ENCODE data around the gene SUGCT.
"Not testable (repeated sequence)": the region's sequence is repeated elsewhere in the genome, so short reads cannot be mapped to it uniquely, and the experiment has no call there.

SUGCT gene

DNA sequence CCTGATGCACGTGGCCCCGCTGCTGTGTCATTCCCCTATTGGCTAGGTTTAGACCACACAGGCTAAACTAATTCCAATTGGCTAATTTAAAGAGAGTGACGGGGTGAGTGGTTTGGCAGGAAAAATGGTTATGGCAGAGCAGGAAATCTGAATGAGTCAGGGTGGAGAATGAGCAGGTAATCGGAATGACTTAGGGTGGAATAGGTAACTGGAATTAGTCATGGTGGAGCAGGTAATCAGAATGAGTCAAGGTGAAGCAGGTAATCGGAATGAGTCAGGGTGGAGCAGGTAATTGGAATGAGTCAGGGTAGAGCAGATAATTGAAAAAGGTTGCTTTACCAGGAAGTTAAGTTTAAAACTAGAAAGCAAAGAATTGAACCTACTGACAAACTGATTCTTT is 7.1 kb downstream of the SUGCT start:
- DNase-seq, result not testable (repeated sequence)

DNA sequence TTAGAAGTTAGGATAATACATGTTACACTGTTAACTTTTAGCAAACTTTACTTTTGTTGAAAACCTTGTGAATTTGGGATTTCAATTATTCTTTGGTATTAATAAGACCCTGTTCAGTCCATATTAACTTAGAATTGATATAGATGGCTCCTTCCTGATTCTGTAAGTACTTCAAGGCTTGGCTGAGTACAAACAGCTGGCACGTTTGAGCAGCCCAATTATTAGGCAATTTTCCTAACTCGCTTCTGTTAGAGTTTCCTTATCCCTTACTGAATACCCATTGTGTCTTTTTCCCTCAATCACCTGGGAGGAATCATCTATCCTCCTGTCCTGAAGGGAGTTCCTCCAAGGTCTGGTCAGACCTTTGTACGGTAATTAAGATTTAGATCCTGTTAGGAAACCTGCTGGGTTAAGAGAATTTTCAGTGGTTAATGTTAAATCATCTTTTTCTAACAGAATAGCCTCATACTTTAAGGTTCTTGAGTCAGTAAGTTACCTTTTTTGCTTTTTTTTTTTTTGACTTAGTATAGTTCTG is 10.9 kb downstream of the SUGCT start:
- not testable (repeated sequence) for DNase-seq

DNA sequence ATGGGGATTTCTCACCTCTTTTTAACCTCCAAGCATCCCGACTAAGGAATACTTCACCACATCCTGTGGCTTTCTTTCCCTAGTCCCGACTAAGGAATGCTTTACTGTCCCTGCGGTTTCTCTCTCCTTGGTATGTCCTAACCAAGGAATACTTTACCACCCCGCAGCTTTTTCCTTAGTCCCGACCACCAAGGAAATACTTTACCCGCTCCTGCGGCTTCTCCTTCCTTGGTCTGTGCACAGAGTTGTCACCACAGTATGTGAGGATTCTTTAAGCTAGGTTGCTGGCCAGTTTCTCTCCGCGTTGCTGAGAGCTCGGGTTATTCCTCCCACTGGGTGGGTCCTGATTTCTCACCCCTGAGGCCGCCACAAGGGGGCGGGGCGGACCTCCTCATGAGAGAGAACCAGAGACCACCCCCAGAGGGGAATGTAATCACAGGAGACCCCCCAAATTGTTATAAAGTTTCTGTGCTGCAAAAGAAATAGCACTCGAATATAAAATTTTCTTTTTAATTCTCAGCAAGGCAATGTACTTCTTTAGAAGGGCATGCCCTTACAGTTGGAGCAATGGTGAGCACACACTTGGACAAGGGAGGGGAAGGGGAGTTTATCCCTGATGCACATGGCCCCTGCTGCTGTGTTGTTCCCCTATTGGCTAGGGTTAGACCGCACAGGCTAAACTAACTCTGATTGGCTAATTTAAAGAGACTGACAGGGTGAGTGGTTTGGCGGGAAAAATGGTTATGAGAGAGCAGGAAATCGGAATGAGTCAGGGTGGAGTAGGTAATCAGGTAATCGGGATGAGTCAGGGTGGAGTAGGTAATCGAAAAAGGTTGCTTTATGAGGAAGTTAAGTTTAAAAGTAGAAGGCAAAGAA is 12.8 kb downstream of the SUGCT start:
- no peak for DNase-seq

DNA sequence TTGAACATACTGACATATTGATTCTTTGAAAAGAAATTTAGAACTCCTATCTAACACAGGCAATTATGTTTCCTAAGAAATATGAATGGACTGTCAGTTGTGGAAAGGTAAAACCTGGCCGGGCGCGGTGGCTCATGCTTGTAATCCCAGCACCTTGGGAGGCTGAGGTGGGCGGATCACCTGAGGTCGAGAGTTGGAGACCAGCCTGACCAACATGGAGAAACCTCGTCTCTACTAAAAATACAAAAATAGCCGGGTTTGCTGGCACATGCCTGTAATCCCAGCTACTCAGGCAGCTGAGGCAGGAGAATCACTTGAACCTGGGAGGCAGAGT is 13.4 kb downstream of the SUGCT start:
- DNase-seq, result not testable (repeated sequence)

DNA sequence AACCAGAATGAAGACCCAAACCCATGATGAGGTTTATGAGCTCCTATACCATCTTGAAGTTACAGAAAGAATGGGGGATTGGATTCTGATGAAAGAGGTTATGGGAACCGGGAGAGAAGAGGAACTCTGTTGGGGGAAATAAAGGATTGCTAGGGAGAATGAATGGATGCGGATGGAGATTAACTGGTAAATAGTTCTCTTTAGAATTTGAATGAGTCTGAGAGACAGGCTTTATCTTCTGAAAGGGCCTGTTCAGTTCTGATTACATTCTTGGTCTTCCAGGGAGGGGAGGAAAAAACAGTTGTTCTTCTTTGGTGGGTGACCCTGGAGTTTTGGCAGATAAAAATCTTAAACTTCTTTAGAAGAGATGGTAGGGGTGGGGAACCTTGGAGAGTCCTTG is 13.9 kb downstream of the SUGCT start:
- DNase-seq, result no peak

DNA sequence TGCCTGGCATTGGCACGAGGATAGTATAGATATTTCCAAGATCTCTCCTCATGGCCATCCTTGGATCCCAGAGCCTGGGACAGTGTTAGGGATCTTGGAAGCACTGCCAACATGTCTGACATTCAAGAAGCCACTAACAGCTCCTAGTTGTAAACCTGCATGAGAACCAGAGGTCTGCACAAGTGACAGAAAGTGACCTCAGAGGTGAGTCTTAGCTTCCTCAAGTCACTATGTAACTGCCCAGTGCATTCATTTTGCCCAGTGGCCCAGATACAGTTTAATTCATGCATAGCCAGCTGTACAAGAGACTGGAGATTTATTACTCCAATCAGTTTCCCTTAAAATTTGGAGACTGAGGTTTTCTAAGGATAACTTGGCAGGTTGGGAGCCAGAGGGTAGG is 16.7 kb downstream of the SUGCT start:
- no peak for DNase-seq

DNA sequence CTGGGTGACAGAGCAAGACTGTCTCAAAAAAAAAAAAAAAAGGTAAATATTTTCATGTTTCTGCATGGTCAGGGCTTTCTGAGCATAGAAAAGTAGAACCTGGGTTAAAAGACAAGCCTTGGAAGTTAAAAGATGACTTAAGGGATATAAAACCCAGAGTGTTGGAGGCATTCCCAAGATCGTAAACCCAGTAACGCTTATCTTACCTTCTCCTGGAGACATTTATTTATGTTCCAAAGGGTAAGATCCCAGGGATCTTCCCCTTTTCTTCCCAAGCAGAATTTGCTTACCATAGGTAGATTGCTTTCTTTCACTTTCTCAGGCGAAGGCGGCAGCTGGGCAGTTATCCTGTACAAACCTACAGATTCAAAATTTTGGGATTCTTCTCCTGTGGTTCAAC is 22.2 kb downstream of the SUGCT start:
- DNase-seq, result no peak

DNA sequence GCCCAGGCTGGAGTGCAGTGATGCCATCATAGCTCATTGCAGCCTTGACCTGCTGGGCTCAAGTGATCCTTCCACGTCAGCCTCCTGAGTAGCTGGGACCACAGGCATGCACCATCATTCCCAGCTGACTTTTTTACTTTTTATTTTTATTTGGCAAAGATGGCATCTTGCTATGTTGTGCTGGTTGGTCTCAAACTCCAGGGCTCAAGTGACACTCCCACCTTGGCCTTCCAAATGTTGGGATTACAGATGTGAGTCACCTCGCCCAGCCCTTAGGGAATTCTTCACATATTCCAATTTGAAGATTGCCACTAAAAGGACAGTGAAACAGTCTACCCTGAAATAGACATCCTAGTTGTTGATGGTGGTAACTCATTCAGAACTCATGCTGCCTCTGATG is 27.7 kb downstream of the SUGCT start:
- no peak for DNase-seq

DNA sequence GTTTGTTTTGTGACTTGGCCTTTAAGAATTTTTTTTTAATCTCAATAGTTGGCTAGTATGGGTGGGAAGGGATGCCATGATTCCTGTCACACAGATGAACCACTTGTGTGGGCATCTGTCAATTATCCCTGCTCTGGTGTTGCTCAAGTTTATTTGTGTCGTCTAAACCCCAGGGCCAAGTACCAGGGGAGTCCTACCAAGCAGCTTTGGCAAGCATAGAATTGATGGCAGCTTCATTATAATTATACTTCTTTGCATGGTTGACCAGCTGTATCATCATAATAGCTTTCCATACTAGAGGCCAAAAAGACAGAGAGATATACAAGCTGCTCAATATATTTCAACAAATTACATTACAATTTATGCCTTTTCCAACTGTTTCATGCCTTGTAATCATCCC is 30.4 kb downstream of the SUGCT start:
- no peak for DNase-seq

DNA sequence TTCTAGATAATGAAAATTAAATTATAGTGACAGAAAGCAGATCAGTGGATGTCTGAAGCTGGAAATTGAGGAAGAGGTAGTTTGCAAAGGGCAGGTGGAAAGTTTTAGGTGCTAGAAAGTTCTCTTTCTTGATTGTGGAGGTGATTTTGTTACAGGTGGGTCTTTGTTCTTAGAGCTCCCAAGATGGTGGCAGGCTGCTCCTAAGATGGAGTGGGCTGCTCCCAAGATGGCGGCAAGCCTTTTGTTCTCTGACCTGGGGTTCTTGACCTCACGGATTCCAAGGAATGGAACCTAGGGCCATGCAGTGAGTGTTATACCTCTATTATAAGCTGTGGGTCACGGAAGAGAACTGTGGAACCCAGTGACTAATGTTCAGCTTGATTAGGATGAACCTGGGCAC is 32.5 kb downstream of the SUGCT start:
- no peak for DNase-seq

DNA sequence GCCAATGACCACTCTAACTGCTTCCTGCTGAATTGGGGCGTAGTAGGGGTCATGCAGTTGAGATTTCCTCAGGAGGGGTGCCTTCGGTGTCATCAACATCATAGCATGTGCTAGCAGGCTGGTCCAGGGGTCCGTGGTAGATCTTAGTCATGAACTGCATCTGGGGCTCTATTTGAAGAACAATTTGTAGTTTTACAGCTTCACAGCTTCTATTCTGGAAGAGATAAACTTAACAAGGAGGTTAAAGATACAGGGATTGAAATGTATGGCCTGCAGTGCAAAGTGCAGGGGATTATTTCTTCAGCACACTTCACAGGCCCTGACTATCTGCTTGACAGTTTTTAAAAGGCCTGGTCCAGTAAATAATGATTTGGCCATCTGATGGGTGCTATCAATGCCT is 33.5 kb downstream of the SUGCT start:
- DNase-seq, result not testable (repeated sequence)

DNA sequence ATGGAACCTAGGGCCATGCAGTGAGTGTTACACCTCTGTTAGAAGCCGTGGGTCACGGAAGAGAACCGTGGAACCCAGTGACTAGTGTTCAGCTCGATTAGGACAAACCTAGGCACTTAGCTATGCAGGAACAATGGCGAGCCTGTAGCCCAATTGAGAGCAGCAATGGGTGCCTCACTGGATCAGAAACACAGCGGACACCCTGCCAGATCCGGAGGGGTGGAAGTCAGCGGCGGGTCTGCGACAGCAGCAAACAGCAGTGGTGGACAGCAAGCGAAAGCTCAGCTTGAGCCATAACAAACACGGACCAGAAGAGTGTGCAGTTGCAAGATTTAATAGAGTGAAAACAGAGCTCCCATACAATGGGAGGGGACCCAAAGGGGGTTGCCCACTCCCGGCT is 38.3 kb downstream of the SUGCT start:
- not testable (repeated sequence) for DNase-seq

DNA sequence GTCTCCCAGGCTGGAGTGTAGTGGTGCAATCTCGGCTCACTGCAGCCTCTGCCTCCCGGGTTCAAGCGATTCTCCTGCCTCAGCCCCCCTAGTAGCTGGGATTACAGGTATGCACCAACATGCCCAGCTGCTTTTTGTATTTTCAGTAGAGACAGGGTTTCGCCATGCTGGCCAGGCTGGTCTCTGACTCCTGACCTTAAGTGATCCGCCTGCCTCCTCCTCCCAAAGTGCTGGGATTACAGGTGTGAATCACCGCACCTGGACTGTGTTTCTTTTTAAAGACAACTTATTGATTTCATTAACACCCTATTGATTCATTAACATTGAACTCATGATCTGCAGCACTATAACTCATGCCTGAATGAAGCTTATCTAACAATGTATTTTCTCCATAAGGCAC is 40.5 kb downstream of the SUGCT start:
- DNase-seq, result not testable (repeated sequence)

DNA sequence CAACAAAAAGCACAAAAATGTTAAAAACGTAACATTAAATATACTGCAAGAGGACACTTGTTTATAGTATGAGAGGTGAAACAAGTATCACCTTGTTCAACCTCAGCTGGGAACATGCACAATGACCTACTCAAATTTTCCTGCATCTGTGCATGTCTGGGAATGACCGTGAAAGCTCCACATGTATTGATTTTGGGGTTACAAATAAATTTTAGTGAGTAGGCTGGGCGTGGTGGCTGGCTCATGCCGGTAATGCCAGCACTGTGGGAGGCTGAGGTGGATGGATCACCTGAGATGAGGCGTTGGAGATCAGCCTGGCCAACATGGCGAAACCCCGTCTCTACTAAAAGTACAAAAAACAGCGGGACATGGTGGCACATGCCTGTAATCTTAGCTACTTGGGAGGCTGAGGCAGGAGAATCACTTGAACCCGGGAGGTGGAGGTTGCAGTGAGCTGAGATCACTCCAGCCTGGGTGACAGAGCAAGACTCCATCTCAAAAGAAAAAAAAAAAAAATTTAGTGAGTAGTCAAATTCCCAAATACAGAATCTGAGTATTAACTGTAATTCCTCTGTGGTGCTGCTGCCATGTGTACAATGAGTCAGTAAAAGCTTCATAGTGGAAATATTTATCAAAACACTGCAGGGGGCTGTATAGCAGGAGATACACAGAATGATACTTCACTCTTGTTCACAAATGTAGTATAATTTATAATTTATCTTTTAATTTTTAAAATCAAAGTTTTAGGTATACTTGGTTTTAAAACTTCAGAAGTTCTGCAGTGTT is 41.1 kb downstream of the SUGCT start:
- DNase-seq, result peak; percentile 73

DNA sequence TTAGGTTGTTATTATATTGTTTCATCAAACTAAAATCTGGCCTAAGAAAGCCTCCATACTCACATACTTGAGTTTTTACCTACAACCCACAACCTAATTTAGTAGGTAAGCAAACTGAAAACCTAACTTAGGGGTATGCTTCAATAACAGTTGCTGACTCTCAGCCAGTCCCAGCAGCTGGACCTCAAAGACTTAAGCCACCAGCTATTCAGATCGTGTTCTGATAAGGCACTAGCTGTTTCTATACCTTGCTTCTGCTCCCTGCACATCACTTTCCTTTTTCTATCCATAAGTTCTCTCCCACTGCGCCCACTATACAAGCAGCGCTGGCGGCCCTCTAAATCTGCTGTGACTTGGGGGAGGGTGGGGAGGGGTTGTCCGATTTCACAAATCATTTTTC is 42.3 kb downstream of the SUGCT start:
- DNase-seq, result no peak

DNA sequence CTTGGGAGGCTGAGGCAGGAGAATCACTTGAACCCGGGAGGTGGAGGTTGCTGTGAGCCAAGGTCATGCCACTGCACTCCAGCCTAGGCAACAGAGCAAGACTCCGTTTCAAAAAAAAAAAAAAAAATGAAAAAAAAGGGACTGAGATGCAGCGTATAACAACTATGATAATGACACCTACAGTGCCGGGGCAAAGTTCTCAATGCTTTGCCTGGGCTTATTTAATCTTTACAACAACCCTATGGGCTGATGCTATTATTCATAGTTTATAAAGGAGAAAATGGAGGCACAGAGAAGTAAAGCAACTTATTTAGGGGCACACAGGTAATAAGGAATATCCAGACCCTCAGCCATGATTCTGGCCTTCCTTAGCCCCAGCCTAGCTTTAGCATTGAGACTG is 47.6 kb downstream of the SUGCT start:
- DNase-seq, result no peak

DNA sequence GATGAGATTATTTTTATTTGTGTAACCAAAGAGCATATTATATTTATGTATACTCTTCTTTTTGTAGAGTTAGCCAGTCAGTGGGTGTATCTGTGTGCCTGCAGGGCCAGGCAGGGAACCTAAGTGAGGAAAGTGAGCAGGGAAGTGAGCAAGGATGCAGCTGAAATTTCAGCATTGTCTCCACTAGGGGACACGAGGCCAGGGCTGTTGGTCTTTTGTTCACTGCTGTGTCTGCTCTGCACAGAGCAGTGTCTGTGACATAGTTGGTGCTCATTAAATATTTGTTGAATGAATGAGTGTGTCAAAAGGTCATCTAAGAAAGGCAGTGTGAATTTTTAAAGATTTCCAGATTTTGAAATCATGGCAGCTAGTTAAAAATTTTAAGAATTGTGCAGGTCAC is 51.8 kb downstream of the SUGCT start:
- DNase-seq, result no peak

DNA sequence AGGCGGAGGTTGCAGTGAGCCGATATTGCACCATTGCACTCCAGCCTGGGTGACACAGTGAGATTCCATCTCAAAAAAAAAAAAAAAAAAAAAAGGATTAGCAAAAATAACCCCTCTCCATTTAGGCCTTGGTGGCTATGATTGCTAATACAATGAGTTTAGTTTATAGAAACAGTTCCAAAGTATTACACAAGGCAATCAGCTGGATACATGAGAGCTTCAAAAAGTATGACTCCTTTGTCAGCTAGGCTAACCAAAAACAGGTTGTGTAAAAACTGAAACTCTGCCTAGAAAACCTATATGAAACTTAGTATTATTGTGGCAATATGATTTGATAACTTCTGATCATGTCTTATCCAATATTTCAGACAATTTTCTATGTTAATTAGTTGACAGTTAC is 57.2 kb downstream of the SUGCT start:
- peak; percentile 76 for DNase-seq

DNA sequence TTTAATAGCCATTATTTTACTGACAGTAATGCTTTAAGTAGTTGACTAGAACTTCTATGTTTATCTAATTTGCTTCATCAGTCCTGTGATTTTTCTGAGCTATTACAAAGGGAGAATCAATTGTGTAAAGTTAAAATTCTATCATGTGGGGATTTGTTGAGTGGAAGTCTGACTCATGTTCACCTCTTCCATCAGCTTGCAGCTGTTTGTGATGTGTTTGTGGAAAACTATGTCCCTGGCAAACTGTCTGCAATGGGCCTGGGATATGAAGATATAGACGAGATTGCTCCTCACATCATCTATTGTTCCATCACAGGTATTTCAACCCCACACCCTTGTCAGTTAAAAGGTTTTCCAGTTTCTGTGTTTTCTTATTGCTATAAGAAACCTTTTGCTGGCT is 59.9 kb downstream of the SUGCT start:
- peak; percentile 83 for DNase-seq

DNA sequence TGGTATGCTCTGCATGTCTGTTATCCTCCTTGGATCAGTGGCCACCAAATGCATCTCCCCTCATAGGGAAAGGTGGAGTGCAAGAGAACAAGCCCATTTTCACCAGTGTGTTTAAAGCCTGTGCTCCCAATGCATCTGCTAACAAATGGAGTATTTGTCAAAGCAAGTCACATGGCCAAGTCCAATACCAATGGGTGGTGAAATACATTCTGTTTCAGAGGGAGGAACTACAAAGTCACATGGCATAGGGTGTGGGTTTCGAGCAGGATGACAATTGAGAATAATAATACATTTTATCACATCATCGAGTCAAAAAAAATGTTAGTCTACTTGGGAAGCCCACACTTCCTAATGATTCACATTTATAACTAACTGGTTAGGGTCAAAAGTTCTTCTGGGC is 62.7 kb downstream of the SUGCT start:
- DNase-seq, result no peak

DNA sequence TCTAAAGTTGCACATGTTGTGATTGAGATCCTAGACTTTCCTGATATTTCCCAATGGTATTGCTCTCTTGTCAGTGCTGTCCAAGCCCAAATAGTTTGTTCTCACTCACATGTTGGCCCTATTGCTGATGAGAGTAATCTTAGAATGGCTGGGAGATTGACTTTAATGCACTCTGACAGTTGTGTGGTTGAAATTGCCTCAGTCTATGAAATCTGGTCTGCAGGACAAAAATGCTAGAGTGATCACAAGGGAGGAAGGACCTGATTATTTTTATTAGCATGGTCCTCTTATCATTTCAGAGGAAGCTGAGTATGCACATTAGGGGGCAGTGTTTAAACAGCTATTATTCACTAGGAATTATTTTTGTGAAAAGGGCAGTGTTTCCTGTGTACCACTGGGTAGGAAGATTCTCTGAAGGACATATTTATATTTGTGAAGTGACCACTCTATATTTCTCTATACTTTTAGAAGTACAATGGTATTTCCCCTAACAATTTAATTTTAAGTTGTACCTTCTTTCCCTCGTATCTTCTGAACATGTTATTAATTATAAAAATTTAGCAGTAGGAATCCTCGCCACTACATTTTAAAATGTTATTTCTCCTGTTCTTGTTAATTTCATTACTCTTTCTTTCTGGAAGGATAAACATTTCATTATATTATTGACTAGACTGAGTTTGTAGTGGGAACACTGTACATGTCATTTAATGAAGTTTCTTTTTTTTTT is 64.4 kb downstream of the SUGCT start:
- DNase-seq, result peak; percentile 80

DNA sequence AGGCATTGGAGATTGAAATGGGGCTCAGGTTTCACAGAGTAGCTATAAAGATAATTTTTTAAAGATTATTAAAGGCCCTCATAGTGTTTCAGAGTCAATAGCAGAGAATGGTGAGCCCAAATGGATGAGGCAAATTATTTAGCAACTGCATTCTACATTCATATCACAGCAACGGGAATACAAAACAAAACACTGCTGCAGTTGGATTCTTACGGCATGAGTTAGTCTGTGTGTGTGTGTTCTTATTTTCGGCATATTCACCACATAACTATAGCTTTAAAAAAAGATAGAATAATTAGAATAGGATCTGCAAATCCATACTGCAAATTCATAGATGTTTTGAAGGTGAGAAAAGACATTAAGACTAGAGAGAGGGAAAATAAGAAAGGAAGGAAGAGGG is 66.0 kb downstream of the SUGCT start:
- DNase-seq, result peak; percentile 88

DNA sequence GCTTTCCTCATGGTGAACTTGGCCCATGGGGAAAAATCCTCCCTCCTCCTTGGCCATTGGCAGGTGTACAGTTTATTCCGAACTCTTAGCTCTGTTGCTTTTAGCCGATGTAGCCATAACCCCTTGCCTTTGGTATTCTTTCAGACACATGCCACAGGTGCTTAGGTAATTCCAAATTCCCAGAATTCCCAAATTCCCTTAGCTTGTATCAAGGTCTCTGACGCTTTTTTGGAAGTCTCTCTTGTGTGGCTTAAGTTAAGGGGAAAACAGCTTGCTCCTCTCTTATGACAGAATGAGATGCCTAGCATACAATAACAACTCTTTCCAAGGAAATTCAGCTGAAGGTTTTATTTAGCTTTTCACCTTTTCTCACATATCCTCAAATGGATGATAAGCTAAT is 68.0 kb downstream of the SUGCT start:
- DNase-seq, result no peak

DNA sequence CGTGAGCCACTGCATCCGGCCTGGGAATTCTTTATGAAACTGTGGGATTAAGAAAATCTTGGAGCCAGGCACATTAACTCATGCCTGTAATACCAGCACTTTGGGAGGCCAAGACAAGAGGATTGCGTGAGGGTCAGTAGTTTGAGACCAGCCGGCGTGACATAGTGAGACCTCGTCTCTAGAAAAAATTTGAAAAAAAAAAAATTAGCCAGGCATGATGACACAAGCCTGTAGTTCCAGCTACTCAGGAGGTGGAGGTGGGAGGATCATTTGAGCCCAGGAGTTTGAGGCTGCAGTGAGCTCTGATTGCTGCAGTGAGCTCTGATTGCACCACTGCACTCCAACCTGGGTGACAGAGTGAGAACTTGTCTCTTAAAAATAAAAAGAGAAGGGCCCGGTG is 69.8 kb downstream of the SUGCT start:
- DNase-seq, result no peak

Measured in HCEC 1CT (cell line).